ENCODE results near the gene NPAS1. TPM values are rescaled to one million over a fixed set of nuclear protein-coding genes. Genes with fewer than 3 reads are reported as not detected.

Gene NPAS1
- under 1 TPM in 4 of 6 donors, not detected in 2; 0.19 to 0.61 (median 0.40) TPM for polyA plus RNA-seq (ENCODE audit: low read depth in 6 of 6)

- peak; percentile 21 to 44 for ATAC-seq (ENCODE audit: low read depth in 2 of 2)
- no peaks in the 10 kb centered on the region for H3K9me3 Mint-ChIP-seq
Measured at GRCh38 chr19:47019431-47020041, at the start of gene NPAS1. NPAS1 (plus strand) TSS chr19:47019837; CDS start chr19:47021048, 1,211 bp downstream.

GRCh38 chr19:46970815-46971214, 48.8 kb upstream of the NPAS1 start:
- H3K9me3 Mint-ChIP-seq = no peaks in the 10 kb centered on the region
- H3K27me3 Mint-ChIP-seq = no peaks in the 10 kb centered on the region
- H3K4me1 Mint-ChIP-seq = peaks cover 4 to 16% (median 14%) of the 10 kb centered on the region in 3 donors
- peaks cover 10 to 17% of the 10 kb centered on the region in 2 donors for H3K36me3 Mint-ChIP-seq
- peak overlapping the region in 1 of 6 donors; percentile 38 for H3K27ac Mint-ChIP-seq
- no peak overlapping the region for H3K4me3 Mint-ChIP-seq
- no peak for DNase-seq
- no peak for ATAC-seq (ENCODE audit: low read depth in 2 of 2)

More at GRCh38 chr19:47019431-47020041, at the start of gene NPAS1:
- peaks cover 28 to 54% (median 29%) of the 10 kb centered on the region in 3 donors for H3K27me3 Mint-ChIP-seq
- peak within 1 kb of the TSS in 2 of 6 donors; percentile 51 to 53 for H3K27ac Mint-ChIP-seq
- peak within 1 kb of the TSS; percentile 38 to 86 (median 67) for H3K4me3 Mint-ChIP-seq
- peaks cover 7 to 19% (median 12%) of the 10 kb centered on the region in 3 donors for H3K4me1 Mint-ChIP-seq
- H3K36me3 Mint-ChIP-seq = no peaks in the 10 kb centered on the region
- DNase-seq = no peak

- Mint-ChIP-seq H3K4me1 (peaks cover 10 to 15% (median 12%) of the 10 kb centered on the region in 3 donors), H3K36me3 (peaks cover 7 to 10% of the 10 kb centered on the region in 2 donors), H3K9me3 (no peaks in the 10 kb centered on the region), H3K27me3 (no peaks in the 10 kb centered on the region), H3K4me3 (no peak overlapping the region), H3K27ac (peak overlapping the region in 1 of 6 donors; percentile 11)
- DNase-seq = no peak
- no peak for ATAC-seq (ENCODE audit: low read depth in 2 of 2)
Measured at GRCh38 chr19:46972311-46972710, 47.3 kb upstream of the NPAS1 start.

DNA sequence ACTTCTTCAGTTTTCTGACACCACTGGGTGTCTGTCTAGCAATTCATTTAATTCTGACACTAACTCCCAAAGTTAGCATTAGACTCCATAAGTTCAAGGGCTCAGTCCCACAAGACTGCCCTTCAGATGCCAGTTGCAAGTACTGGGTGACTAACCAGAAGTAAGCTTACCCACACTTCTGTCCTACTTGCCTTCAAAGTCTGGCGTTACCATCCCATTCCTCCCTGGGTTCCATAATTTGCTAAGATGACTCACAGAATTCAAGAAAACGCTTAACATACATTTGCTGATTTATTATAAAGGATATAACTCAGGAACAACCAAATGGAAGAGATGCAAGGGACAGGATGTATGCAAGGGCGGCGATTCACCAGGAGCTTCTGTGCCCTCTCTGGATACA, 45.5 kb upstream of the NPAS1 start:
- no peak for DNase-seq
- no peak for ATAC-seq (ENCODE audit: low read depth in 2 of 2)
- Mint-ChIP-seq H3K27ac (no peak overlapping the region), H3K36me3 (no peaks in the 10 kb centered on the region), H3K4me1 (peaks cover 10 to 27% (median 20%) of the 10 kb centered on the region in 3 donors), H3K27me3 (no peaks in the 10 kb centered on the region), H3K9me3 (no peaks in the 10 kb centered on the region), H3K4me3 (no peak overlapping the region)

DNA sequence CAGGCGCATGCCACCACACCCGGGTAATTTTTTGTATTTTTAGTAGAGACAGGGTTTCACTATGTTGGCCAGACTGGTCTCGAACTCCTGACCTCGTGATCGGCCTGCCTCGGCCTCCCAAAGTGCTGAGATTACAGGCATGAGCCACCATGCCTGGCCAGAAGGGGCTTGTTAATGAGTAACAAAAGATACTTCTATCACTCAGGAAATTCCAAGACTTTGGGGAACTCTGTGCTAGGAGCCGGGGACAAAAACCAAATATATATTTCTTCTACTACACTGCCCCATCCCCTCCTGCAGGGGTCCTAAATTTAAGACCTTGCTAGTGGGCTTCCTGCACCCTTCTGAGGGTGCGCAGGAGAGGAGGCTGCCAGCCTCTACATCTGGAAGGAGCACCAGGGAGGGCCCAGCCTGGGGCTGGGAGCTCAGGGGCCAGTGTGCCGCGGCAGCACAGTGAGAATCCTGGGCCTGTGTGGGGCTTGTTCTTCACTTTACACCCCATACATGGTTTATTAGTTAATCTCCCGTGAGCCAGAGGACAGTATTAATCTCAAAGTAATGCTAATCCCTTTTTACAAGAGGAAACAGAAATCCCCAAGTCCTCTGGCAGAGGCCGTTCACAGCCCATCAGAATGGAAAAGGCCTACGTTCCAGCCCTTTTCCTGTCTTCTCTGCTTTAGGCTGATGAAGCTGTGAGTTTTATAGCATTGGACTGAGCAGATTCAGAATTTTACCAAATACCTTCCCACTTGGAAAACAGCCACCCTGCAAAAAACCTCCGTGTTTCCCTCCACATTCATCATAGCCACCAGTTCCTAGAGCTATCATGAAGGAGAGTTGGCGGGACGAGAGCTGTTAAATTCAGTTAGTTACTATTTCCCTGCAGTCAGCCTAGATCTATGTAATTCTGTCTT, 44.4 kb upstream of the NPAS1 start:
- no peaks in the 10 kb centered on the region for H3K27me3 Mint-ChIP-seq
- DNase-seq (no peak), ATAC-seq (ENCODE audit: low read depth in 2 of 2) (no peak)
- H3K36me3 Mint-ChIP-seq = no peaks in the 10 kb centered on the region
- no peak overlapping the region for H3K4me3 Mint-ChIP-seq
- peak overlapping the region in 2 of 6 donors; percentile 11 to 56 for H3K27ac Mint-ChIP-seq
- H3K9me3 Mint-ChIP-seq = no peaks in the 10 kb centered on the region
- H3K4me1 Mint-ChIP-seq = peaks cover 14 to 31% (median 27%) of the 10 kb centered on the region in 3 donors

DNA sequence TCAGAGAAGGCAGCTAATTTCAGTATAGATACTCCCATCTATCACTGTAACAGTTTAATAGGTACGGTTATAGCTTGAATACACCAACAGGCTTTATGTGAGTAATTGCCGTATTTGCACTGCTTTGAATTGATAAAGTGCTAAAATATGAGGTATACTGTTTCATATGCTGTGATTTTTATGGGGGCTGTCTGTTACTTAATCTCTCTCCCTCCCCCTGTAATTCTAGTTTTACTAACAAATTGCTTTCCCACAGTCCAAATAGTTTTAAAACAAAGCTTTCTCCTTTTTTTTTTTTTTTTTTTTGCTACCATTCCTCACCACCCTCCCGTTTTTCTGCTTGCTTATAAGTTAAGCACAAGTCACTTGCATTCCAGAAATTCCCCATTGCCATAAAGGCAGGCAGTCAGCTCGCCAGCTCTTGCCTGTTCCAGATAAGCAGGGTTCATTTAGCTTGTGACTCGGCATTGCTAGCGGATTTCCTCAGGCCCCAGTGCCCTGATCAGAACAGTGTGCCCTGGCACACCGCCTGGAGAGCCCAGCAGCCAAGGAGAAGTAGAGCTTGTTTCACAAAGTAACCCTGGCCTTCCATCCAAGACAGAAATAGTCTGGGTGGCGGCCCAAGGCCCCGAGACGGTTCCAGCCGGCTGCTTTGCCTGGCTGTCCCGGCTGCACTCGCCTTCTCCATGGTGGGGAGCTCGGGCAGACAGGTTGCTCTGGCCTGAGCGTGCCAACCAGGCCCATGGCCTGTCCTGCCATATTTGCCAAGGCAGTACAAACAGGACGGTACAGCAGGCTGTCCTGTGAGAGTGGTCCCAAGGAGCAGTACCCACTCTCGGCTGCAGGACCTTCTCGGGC, 43.5 kb upstream of the NPAS1 start:
- peaks cover 23 to 39% (median 34%) of the 10 kb centered on the region in 3 donors for H3K4me1 Mint-ChIP-seq
- no peaks in the 10 kb centered on the region for H3K36me3 Mint-ChIP-seq
- ATAC-seq (ENCODE audit: low read depth in 2 of 2) (no peak), DNase-seq (no peak)
- no peaks in the 10 kb centered on the region for H3K27me3 Mint-ChIP-seq
- no peak overlapping the region for H3K4me3 Mint-ChIP-seq
- peak overlapping the region in 1 of 6 donors; percentile 29 for H3K27ac Mint-ChIP-seq
- no peaks in the 10 kb centered on the region for H3K9me3 Mint-ChIP-seq

DNA sequence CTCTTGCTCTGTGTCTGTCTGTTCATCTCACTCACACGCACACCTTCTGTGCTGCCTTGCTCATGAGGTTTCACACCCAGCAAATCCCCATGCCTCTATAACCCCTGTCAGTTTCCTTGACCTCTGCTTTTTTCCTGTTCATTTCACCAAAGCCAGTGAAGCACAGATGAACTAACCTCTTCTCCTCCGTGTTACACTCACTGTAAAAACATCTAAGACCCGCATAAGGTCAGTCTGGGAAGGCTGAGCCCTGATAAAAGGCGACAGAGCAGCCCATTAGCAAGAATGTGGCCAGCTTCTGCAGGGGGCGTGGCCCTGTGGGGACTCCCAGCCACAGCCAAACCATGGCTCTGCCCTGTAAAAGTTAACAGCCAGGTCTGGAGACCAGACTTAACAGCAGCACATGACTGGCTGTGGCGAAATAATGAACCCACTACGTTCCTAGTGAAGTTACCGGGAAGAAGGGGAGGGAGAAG, 42.8 kb upstream of the NPAS1 start:
- H3K4me1 Mint-ChIP-seq = peaks cover 30 to 45% (median 40%) of the 10 kb centered on the region in 3 donors
- ATAC-seq (ENCODE audit: low read depth in 2 of 2) = no peak
- no peaks in the 10 kb centered on the region for H3K9me3 Mint-ChIP-seq
- DNase-seq = no peak
- peak overlapping the region in 1 of 6 donors; percentile 80 for H3K27ac Mint-ChIP-seq
- H3K4me3 Mint-ChIP-seq = peak overlapping the region in 1 of 8 donors; percentile 7
- no peaks in the 10 kb centered on the region for H3K36me3 Mint-ChIP-seq
- H3K27me3 Mint-ChIP-seq = no peaks in the 10 kb centered on the region

DNA sequence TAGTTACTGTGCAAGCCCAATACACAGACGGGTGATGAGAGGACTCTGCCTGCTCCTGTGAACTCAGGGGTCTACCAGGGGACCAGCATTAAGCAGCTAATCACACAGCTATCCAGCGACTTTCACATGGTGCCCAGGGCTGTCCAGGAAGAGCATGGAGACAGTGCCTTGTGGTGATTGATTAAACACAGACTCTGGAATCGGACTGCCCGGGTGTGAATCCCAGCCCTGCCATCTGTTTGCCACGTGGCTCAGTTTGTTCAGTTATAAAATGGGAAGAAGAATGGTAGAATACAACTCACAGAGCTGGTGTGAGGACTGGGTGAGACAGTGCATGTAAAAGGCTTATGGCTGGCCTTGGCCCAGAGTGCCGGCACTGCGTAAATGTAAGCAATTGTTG, 42.1 kb upstream of the NPAS1 start:
- DNase-seq (no peak), ATAC-seq (ENCODE audit: low read depth in 2 of 2) (no peak)
- H3K36me3 Mint-ChIP-seq = no peaks in the 10 kb centered on the region
- H3K4me3 Mint-ChIP-seq = no peak overlapping the region
- H3K27ac Mint-ChIP-seq = peak overlapping the region in 1 of 6 donors; percentile 71
- H3K9me3 Mint-ChIP-seq = no peaks in the 10 kb centered on the region
- no peaks in the 10 kb centered on the region for H3K27me3 Mint-ChIP-seq
- peaks cover 30 to 45% (median 40%) of the 10 kb centered on the region in 3 donors for H3K4me1 Mint-ChIP-seq

DNA sequence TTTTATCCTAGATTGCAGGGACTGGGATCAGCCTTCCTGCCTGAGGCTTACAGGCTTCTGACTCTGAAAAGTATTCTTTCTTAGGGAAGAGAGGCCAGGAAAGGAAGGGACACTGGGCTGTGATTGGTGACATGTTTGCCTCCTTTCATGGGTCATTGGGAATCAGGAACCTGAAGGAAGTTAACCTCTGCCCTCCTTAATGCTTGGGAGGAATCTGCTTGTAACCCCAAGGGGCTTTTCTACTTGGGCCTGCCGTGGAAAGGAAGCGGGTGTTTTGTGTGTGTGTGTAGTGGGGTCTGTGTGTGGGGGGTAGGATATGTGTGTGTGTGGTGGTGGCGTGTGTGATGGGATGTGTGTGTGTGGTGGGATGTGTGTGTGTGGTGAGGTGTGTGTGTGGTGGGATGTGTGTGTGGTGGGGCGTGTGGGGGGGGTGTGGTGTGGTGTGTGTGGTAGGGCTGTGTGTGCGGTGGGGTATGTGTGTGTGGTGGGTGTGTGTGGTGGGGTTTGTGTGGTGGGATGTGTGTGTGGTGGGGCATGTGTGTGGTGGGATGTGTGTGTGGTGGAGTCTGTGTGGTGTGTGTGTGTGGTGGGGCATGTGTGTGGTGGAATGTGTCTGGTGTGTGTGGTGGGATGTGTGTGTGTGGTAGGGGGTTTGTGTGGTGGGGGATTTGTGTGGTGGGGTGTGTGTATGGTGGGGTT, 41.3 kb upstream of the NPAS1 start:
- peak overlapping the region in 2 of 6 donors; percentile 27 to 71 for H3K27ac Mint-ChIP-seq

GRCh38 chr19:46979126-46980105, 40.2 kb upstream of the NPAS1 start:
- Mint-ChIP-seq H3K27ac (peak overlapping the region in 3 of 6 donors; percentile 57 to 73 (median 59)), H3K4me3 (no peak overlapping the region), H3K9me3 (no peaks in the 10 kb centered on the region), H3K27me3 (no peaks in the 10 kb centered on the region), H3K4me1 (peaks cover 30 to 45% (median 40%) of the 10 kb centered on the region in 3 donors), H3K36me3 (no peaks in the 10 kb centered on the region)
- DNase-seq (no peak), ATAC-seq (ENCODE audit: low read depth in 2 of 2) (no peak)

More for the DNA sequence above, 41.3 kb upstream of the NPAS1 start:
- Mint-ChIP-seq H3K4me3 (peak overlapping the region in 1 of 8 donors; percentile 1), H3K4me1 (peaks cover 30 to 45% (median 40%) of the 10 kb centered on the region in 3 donors), H3K36me3 (no peaks in the 10 kb centered on the region), H3K27me3 (no peaks in the 10 kb centered on the region), H3K9me3 (no peaks in the 10 kb centered on the region)
- no peak for ATAC-seq (ENCODE audit: low read depth in 2 of 2)
- no peak for DNase-seq

- no peaks in the 10 kb centered on the region for H3K27me3 Mint-ChIP-seq
- H3K9me3 Mint-ChIP-seq = no peaks in the 10 kb centered on the region
- H3K4me3 Mint-ChIP-seq = peak overlapping the region in 1 of 8 donors; percentile 13
- DNase-seq = no peak
- peak overlapping the region in 5 of 6 donors; percentile 53 to 96 (median 80) for H3K27ac Mint-ChIP-seq
- no peaks in the 10 kb centered on the region for H3K36me3 Mint-ChIP-seq
- ATAC-seq (ENCODE audit: low read depth in 2 of 2) = no peak
- H3K4me1 Mint-ChIP-seq = peaks cover 31 to 45% (median 40%) of the 10 kb centered on the region in 3 donors
Measured at GRCh38 chr19:46980761-46981160, 38.9 kb upstream of the NPAS1 start.
